GM13977 (cell line): ENCODE measurements around the gene NEK10.

ENCODE experiments used
- DNase-seq: peaks from one replicate; pipeline ENCODE4 v3.0.0; 2012; ENCODE audit warnings: low spot score
- CTCF ChIP-seq: IDR thresholded peaks from 2 replicates; pipeline ENCODE4 v1.5.1; 2012; ENCODE audit warnings: mild to moderate bottlenecking, control low read depth; ENCODE audit not compliant: insufficient read depth; ENCODE audit errors: extremely low read depth, missing control alignments
- in situ Hi-C: fragments of 300-500 bp; cut with MboI; formaldehyde crosslinking; loops from one replicate; pipeline ENCODE4 v1.12.0; 2022; ENCODE audit warnings: low sequenced_read_pairs, low pct_unique_long_range_greater_than_20kb, mixed read lengths, inconsistent platforms; ENCODE audit not compliant: unreplicated experiment

The NEK10 gene

DNA sequence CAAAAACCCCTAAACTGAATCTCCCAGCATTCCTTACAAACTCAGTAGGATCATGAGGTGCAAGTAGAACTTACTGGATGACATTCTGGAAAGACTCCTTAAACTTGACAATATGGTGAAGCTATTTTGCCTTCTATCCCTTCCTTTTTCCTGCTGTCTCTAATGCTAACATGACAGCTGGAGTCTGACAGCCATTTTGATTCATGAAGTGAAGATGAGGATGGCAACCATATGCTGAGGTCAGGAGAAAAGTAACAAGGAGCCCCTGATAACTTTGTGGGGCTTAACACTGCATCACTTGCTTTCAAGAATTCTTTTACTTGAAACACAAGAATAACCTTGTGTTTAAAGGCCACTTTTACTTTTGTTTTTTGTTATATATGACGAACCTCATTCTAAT is 15.0 kb upstream of the NEK10 start:
- no peak for TF ChIP-seq CTCF
- in situ Hi-C loops: no loop called here
- DNase-seq: no peak

DNA sequence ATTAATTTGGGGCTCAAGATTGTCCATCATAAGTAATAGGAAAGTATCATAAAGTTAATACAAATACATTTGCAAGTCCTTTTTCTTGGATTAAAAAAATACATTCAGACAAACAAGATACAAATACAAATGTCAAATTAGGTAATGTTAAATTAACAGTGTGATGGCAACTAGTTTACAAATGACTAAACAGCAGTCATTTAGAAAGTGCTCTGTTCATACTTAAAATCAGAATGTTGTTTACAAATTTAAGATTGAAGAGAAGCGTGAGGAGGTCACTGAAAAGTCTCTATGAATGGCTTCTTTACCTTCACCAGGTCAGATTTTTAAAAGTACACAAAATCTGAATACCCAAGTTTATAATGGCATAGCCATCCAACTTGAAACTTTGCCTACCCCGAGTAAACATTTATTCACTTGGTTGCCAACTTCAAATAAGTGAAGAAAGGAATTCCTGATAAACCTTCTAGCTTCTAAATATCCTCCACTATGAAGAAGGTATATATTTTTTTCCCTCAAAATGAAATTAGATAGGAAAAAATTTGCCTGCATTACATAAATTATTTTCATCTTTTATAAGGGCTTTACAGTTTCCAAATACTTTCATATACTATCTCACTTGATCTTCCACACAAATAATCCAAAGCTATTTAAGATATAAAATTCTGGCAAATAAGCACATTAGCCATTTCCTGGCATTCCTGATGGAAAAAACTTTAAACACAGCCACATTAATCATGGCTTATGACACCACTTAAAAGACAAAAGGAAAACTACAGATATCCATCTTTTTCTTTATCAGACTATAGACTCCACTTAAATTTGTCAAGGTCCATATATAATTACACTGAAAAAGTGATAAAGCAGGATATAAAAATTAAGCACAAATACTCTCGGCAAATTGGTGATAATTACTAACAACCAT is 11.5 kb upstream of the NEK10 start:
- in situ Hi-C loops: no loop called here
- no peak for DNase-seq
- no peak for TF ChIP-seq CTCF

DNA sequence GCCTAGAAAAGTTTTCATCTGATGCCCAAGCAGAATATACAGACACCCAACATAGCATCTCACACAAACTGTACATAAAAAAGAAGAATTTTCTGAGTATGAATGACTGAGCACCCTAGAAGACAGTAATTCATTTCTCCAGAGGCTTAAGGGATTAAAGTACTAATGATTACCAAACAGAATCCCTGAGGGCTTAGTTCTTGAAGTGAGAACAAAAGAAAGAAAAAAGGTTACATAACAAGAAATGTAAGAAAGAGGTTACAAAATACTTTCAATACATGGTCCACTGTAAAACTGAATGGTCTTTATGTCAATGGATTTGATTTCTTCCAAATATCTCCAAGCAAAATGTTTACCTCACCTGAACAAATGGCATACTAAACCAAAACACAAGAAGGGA is 9.1 kb upstream of the NEK10 start:
- TF ChIP-seq CTCF: no peak
- DNase-seq: no peak
- in situ Hi-C loops: no loop called here

DNA sequence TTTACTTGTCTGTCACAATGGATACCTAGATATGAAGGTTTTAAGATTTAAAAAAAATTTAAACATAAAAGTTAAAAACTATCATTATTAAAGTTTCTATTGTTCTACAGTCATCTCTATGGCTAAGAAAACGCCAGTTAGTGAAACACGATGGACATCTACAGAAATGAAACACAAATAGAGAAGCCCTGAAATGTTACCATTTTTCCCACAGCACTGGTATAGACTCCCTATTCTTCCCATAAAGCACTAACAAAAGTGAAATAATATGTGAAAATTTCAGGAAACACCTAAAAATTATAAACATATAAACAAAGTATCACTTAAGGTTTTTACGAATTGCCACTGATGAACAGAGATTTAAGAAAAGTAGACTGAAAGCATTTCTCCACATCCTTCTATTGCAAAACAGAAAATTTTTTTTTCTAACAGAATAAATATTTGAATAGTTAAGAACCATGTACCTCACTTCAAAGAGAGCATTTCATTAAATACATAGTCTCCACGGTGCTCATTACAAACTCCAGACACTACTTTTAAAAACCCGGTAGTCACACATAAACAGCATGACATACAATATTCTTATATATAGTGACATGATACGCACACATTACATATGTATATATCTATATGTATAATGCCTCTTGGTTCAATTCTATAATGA is 7.1 kb upstream of the NEK10 start:
- TF ChIP-seq CTCF: no peak
- DNase-seq: no peak
- in situ Hi-C loops: no loop called here

DNA sequence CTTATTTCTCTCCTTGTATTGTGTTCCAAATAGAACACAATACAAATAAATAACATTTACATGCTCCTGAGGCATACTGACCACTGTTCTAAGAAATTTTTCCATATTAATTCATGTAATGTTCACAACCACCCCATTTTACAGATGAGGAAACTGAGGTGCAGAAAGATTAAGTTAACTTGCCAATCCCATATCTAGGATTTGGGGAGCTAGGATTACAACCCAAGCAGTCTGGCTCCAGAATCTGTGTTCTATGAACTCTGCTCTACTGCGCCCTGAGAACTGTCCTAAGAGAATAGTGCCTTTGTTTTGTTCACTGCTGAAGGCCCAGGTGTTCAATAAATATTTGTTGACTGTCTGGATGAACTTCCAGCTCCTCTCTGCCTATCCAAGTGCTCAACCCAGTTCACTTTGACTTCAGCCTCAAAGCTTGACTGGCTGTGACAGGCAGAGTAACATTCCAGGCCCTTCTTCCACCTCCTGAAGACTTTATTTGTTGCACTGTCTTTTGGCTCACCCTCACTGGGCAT is 3.1 kb downstream of the NEK10 start:
- no peak for TF ChIP-seq CTCF
- in situ Hi-C loops: no loop called here
- DNase-seq: no peak

DNA sequence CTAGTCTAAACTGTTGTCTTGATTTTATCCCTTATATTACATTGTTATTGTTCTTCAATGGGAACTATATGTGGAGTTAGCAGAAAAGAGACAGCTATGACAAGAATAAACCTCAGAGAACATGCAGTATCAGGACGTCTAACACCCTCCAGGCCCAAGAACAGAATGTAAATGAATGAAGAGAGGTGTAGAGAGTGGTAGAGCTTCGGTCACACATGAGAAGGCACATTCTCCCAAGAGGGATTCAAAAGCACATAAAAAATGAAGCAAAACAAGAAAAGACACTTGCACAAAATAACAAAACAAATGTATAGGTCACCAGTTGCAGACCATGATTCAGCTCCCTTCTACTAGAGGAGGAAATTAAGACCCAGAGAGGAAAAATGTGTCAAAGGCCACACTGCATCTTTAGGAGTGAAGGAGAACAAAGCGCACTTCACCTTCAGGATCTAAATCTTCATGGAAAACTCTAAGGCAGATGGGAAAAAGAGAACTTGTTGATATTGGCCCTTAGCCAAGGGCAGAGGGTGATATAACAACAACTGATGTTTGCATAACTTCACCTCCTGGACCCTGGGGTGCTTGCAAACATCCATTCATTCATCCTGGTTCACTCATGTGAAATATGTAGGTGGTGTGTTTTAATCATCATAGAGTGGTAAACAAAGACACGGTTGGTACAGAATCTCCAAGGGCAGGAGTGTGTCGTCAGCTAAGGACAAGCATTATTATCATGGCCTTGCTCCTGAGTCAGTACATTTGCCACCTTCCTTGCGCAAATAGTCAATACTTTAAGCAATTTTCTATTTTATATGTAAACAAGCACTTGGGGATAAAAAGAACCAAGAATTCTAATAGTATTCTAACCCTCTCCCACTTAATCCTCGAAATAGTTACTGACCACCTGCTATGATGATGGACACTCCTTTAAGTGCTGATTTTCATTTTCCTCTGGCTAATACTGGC is 8.8 kb downstream of the NEK10 start:
- no peak for TF ChIP-seq CTCF
- DNase-seq: no peak
- in situ Hi-C loops: no loop called here
